ENCODE results near the gene RANBP9.

DNA sequence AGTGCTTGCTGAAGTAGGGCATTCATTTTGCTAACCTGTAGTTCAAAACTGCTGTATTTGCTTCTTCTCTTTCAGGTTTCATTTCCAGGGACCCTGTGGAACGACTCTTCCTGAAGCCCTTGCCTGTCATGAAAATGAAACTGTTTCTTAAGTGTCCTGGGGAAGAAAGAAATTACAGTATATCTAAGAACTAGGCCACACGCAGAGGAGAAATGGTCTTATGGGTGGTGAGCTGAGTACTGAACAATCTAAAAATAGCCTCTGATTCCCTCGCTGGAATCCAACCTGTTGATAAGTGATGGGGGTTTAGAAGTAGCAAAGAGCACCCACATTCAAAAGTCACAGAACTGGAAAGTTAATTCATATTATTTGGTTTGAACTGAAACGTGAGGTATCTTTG is 99.9 kb downstream of the RANBP9 start:
- TF ChIP-seq, protein P1, sequence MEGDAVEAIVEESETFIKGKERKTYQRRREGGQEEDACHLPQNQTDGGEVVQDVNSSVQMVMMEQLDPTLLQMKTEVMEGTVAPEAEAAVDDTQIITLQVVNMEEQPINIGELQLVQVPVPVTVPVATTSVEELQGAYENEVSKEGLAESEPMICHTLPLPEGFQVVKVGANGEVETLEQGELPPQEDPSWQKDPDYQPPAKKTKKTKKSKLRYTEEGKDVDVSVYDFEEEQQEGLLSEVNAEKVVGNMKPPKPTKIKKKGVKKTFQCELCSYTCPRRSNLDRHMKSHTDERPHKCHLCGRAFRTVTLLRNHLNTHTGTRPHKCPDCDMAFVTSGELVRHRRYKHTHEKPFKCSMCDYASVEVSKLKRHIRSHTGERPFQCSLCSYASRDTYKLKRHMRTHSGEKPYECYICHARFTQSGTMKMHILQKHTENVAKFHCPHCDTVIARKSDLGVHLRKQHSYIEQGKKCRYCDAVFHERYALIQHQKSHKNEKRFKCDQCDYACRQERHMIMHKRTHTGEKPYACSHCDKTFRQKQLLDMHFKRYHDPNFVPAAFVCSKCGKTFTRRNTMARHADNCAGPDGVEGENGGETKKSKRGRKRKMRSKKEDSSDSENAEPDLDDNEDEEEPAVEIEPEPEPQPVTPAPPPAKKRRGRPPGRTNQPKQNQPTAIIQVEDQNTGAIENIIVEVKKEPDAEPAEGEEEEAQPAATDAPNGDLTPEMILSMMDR (conservative IDR thresholded peaks at IDR 0.05): no peak
- no peak for TF ChIP-seq ZFX (IDR thresholded peaks at IDR 0.05)

All from C4-2B (cell line).